GM12865 (cell line): ENCODE results near the gene KDM2B.

Source experiments
- DNase-seq: peaks from one replicate; pipeline ENCODE4 v3.0.0; 2010; ENCODE audit warnings: low read depth
- H3K4me3 ChIP-seq: 2 replicates; pipeline ENCODE4 v1.5.1; 2011; ENCODE audit warnings: mild to moderate bottlenecking, low read depth, low read length, control low read depth
- TF ChIP-seq, protein P1 (sequence below): IDR thresholded peaks from 2 replicates; pipeline ENCODE4 v1.5.1; 2011; ENCODE audit warnings: low read length, control low read depth, low read depth, inconsistent platforms; ENCODE audit not compliant: insufficient read depth; ENCODE audit errors: missing control alignments

The KDM2B gene

GRCh38 chr12:121442028-121442948, 138.5 kb downstream of the KDM2B start:
- H3K4me3 ChIP-seq, result no peak overlapping the region
- DNase-seq, result no peak
- TF ChIP-seq, protein P1, sequence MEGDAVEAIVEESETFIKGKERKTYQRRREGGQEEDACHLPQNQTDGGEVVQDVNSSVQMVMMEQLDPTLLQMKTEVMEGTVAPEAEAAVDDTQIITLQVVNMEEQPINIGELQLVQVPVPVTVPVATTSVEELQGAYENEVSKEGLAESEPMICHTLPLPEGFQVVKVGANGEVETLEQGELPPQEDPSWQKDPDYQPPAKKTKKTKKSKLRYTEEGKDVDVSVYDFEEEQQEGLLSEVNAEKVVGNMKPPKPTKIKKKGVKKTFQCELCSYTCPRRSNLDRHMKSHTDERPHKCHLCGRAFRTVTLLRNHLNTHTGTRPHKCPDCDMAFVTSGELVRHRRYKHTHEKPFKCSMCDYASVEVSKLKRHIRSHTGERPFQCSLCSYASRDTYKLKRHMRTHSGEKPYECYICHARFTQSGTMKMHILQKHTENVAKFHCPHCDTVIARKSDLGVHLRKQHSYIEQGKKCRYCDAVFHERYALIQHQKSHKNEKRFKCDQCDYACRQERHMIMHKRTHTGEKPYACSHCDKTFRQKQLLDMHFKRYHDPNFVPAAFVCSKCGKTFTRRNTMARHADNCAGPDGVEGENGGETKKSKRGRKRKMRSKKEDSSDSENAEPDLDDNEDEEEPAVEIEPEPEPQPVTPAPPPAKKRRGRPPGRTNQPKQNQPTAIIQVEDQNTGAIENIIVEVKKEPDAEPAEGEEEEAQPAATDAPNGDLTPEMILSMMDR, result no peak

GRCh38 chr12:121441555-121441954, 139.3 kb downstream of the KDM2B start:
- TF ChIP-seq, protein P1, result no peak
- DNase-seq, result no peak
- no peak overlapping the region for H3K4me3 ChIP-seq

DNA sequence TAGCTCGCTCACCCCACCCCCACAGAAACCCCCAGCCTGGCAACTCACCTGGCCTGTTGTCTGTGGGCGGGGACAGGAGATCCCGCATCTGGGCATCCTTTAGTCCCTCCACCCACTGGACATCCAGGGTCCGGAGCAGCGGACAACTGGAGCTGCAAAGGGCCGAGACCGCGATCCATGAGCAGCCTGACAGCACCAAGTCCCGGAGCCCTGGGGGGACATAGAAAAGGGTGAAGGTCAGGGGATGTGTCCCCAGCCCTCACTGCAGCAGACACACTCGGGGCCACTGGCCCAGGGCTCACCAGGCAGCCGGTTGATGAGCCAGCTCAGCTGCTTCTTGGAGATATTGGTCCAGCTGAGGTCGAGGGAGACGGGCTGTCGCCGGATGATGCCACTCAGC, 140.1 kb downstream of the KDM2B start:
- DNase-seq, result no peak
- TF ChIP-seq, protein P1, result no peak
- H3K4me3 ChIP-seq, result no peak overlapping the region

DNA sequence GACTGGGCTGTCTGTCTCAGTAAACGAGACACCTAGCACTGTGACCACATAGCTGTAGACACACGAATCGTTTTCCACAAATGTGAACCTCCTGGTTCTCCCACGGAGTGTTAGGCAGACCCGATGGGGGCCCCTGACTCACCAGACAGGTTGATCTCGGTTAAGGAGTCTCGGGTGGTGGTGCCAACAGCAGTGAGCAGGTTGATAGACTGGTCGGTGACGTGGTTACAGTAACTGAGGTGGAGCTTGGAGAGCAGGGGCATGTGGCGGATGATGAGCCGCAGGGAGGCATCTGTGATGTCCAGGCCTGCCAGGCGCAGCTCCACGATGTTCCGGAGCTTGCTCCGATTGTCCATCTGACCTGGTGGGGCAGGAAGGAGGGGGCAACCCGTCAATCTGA, 141.1 kb downstream of the KDM2B start:
- no peak overlapping the region for H3K4me3 ChIP-seq
- DNase-seq, result no peak
- TF ChIP-seq, protein P1, result no peak

DNA sequence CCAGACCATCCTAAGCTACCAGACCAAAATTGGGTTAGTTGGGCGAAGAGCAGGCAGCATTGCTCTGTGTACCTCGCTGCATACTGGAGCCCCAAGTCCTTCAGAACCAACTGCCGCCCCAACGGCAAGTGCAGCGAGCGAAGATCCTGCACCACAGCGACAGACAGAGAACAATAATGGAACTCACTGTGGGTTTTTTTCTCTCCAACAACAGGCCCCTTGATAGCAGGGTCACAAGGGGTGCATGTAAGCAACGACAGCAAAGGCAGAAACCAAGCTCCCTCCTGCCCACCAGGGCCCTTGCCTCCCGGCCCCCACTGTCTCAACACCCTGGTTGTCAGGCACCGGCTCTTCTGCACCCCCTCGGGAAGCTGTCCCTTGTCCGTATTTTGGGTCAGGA, 141.9 kb downstream of the KDM2B start:
- H3K4me3 ChIP-seq, result no peak overlapping the region
- no peak for DNase-seq
- TF ChIP-seq, protein P1, result no peak

DNA sequence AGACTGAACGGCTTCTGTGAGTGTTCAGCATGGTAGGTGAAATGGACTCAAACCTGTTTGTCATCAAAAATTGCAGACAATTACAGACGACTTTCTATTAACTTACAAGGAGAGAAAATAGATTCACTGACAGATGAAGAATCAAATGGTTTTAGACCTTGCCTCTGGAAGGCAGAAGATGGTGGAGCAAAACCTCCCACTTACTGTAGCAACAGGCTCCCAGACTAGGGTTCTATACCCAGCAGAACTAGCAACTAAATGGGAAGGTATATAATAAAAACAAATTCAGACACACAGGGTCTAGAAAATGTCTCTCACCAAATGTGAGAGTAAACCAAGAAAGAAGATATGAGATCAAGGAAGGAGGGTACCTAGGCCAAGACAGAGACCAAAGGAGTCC, 144.1 kb downstream of the KDM2B start:
- TF ChIP-seq, protein P1, result no peak
- H3K4me3 ChIP-seq, result no peak overlapping the region
- DNase-seq, result no peak
